Cardiac fibroblast (primary cell): ENCODE measurements around the gene NDOR1.

ENCODE experiments used
- DNase-seq, 2 donors: peaks; one replicate each; pipeline versions ENCODE4 v3.0.0 to v3.0.0-alpha.2; 2010; ENCODE audit warnings: low read depth in 2 of 2
- H3K4me3 ChIP-seq, 2 donors: replicated peaks in 1 of 2; 1 replicate in 1 of 2; 2 replicates in 1 of 2; pipeline ENCODE4 v1.5.1; 2011; ENCODE audit warnings: low read depth in 2 of 2, low read length in 2 of 2, mild to moderate bottlenecking in 2 of 2, moderate library complexity in 1 of 2
- CTCF ChIP-seq: IDR thresholded peaks from one replicate; pipeline ENCODE4 v1.5.1; 2011; ENCODE audit warnings: low read depth, mild to moderate bottlenecking, low read length, inconsistent platforms

Gene NDOR1

GRCh38 chr9:137243626-137244485 lies 38.4 kb downstream of the NDOR1 start:
- TF ChIP-seq CTCF, result no peak
- DNase-seq, result peak in 1 of 2 donors; percentile 20
- no peak overlapping the region for H3K4me3 ChIP-seq

DNA sequence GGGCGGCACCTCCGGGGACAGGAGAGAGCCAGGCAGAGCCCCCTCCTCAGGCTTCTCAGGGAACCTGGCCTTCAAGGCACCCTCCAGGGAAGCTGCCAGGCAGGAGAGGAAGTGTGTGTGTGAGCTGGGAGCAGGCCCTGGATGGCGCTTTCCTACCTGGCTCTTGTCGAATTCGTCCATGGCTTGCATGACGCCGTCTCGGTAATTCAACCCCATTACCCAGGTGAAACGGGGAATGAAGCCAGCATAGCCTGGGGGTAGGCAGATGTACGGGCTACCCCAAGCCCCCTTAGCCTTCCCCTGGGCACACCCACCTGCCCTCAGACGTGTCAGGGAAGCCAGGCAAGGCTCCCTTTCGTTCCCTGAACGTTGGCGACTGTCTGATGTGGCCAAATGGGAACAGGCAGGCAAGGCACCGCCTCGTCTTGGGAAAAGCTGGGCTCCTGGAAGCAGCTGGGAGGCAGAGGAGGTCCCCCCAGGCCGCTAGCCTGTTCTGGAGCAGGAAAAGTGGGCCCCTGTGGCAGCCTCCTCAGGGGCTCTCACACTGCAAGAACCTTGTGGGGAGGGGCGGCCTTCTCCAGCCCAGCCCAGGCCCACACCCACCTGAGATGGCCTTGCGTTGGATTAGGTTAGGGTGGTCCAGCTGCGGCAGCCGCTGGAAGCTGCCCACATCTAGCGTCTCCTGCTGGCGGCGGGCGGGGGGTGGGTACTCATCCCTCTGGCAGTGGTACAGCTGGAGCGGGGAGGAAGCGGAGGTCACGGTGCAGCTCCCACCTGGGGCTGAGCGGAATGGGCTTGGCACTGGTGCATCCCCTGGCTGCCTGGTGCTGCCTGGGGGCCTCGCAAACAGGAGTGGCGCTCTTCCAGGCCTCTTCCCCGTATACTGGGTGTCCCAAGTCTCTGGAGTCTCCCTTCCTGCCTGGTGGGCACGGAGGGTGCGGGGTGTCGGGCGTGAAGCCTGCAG lies 39.3 kb downstream of the NDOR1 start:
- no peak overlapping the region for H3K4me3 ChIP-seq
- no peak for TF ChIP-seq CTCF
- peak in 1 of 2 donors; percentile 10 for DNase-seq

DNA sequence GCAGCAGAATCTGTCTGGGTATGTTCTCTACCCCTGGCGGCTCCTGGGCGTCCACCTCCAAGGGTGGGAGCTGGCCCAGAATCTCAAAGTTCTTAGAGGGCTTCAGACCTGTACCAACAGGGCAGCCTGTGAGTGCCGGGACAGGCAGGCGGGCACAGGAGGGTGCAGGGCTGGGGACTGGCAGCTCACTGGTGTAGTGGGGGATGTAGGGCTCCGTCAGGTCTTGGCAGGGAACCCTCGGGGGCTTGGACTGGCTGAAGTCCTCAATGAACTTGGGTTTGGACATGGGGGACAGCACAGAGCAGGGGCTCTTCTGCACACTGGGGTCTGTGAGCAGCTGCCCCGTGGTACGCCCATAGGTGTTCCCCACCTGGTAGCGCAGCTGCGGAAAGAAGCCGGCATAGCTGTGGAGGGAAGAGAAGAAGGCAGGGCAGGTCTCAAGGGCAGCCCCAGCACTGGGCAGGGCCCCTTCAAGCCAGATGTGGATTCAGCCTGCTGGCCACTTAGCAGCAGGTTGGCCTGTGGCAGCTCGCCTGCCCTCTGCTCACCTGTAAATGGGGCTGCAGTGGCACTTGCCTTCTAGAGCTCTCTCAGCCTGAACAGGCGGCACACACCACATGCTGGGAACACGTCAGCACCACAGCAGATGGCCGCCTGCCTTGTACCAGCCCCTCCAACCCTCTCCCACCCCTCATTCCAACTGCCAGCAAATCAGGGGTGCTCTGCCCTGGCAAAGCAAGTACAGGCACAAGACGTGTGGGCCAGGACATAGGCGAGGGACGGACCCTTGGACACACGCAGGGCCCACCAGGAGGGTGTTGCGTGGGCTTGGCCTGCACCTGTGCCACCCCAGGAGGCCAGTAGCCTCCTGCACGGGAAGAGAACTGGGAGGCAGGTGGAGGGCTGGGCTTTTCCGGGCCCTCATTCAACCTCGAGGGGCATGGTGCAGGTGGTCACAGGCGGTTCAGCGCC lies 40.2 kb downstream of the NDOR1 start:
- DNase-seq, result no peak
- TF ChIP-seq CTCF, result no peak
- H3K4me3 ChIP-seq, result no peak overlapping the region

DNA sequence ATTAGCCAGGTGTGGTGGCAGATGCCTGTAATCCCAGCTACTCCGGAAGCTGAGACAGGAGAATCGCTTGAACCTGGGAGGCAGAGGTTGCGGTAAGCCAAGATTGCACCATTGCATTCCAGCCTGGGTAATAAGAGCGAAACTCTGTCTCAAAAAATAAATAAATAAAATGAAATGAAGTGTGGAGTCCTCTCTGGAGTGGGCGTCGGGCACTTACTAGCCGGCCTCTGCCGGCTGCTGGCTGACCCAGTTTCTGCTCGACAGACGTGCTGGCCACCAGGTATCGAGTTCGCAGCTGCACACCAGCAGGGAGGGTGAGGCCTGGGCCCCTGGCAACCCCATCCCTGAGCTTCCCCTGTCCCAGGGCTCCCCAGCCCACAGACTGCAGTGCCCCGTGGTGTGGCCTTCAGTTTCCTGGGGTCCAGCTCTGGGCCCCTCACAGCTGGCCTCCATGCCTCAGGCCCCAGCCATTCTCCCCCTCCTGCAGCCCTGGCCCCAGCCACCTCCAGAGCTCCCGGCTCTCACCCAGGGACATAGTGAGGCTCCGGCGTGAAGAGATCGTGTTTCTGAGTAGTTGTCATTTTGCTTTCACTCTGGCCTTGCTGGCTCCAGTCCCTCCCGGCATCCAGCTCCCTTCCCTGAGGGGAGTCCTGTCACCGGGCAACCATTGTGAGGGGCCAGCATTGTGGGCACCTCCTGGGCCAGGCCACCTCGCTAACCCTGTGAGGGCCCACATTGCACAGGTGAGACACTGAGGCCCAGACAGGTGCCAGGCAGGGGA lies 41.8 kb downstream of the NDOR1 start:
- TF ChIP-seq CTCF, result no peak
- H3K4me3 ChIP-seq, result no peak overlapping the region
- DNase-seq, result no peak

GRCh38 chr9:137247916-137248175 lies 42.3 kb downstream of the NDOR1 start:
- no peak for TF ChIP-seq CTCF
- H3K4me3 ChIP-seq, result no peak overlapping the region
- no peak for DNase-seq
